HL-60 (cell line): ENCODE data around the gene FAM98C.

ENCODE experiments used
- DNase-seq, 2 experiments: peaks; one replicate each; pipeline ENCODE4 v3.0.0-alpha.2; 2010 to 2020; ENCODE audit warnings: low read depth in 1 of 2, low spot score in 1 of 2
- H3K27ac ChIP-seq: fragments of 250-450 bp; sonication (Bioruptor Pico); replicated peaks from 2 replicates; pipeline ENCODE4 v1.5.1; 2020; ENCODE audit warnings: mild to moderate bottlenecking, moderate library complexity
- H3K27me3 ChIP-seq: fragments of 250-450 bp; sonication (Bioruptor Pico); 2 replicates; pipeline ENCODE4 v1.5.1; 2021; ENCODE audit warnings: mild to moderate bottlenecking, moderate library complexity; ENCODE audit not compliant: insufficient read depth, poor library complexity, severe bottlenecking
- H3K4me3 ChIP-seq: replicated peaks from 2 replicates; pipeline ENCODE4 v1.5.1; 2011; ENCODE audit warnings: mild to moderate bottlenecking, control low read depth, low read length; ENCODE audit not compliant: insufficient read depth
- GABPA ChIP-seq: IDR thresholded peaks from 2 replicates; pipeline ENCODE4 v1.6.1; 2012; ENCODE audit warnings: low read depth
- POLR2AphosphoS5 ChIP-seq: IDR thresholded peaks from 2 replicates; pipeline ENCODE4 v1.6.1; 2012; ENCODE audit warnings: low read depth
- SPI1 ChIP-seq: IDR thresholded peaks from 2 replicates; pipeline ENCODE4 v1.6.1; 2012; ENCODE audit warnings: low read depth, mild to moderate bottlenecking, borderline replicate concordance
- TF ChIP-seq, protein P1 (sequence below): IDR thresholded peaks from one replicate; pipeline ENCODE4 v1.5.1; 2011; ENCODE audit warnings: low read length, control low read depth, inconsistent platforms; ENCODE audit not compliant: insufficient read depth
- TF ChIP-seq, protein P2 (sequence below): IDR thresholded peaks from 2 replicates; pipeline ENCODE4 v1.6.1; 2012; ENCODE audit warnings: low read depth; ENCODE audit not compliant: insufficient replicate concordance

FAM98C gene

DNA sequence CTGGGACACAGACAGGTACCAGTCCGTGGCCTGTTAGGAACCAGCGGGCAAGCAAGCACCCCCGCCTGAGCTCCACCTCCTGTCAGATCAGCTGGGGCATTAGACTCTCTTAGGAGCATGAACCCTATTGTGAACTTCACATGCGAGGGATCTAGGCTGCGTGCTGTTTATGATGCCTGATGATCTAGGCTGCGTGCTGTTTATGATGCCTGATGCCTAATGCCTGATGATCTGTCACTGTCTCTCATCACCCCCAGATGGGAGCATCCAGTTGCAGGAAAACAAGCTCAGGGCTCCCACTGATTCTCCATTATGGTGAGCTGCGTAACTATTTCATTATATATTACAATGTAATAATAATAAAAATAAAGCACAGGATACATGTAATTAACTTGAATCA, 19.5 kb downstream of the FAM98C start:
- TF ChIP-seq GABPA (no peak), SPI1 (no peak), POLR2AphosphoS5 (no peak)
- TF ChIP-seq, protein P1, sequence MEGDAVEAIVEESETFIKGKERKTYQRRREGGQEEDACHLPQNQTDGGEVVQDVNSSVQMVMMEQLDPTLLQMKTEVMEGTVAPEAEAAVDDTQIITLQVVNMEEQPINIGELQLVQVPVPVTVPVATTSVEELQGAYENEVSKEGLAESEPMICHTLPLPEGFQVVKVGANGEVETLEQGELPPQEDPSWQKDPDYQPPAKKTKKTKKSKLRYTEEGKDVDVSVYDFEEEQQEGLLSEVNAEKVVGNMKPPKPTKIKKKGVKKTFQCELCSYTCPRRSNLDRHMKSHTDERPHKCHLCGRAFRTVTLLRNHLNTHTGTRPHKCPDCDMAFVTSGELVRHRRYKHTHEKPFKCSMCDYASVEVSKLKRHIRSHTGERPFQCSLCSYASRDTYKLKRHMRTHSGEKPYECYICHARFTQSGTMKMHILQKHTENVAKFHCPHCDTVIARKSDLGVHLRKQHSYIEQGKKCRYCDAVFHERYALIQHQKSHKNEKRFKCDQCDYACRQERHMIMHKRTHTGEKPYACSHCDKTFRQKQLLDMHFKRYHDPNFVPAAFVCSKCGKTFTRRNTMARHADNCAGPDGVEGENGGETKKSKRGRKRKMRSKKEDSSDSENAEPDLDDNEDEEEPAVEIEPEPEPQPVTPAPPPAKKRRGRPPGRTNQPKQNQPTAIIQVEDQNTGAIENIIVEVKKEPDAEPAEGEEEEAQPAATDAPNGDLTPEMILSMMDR, result no peak
- TF ChIP-seq, protein P2, sequence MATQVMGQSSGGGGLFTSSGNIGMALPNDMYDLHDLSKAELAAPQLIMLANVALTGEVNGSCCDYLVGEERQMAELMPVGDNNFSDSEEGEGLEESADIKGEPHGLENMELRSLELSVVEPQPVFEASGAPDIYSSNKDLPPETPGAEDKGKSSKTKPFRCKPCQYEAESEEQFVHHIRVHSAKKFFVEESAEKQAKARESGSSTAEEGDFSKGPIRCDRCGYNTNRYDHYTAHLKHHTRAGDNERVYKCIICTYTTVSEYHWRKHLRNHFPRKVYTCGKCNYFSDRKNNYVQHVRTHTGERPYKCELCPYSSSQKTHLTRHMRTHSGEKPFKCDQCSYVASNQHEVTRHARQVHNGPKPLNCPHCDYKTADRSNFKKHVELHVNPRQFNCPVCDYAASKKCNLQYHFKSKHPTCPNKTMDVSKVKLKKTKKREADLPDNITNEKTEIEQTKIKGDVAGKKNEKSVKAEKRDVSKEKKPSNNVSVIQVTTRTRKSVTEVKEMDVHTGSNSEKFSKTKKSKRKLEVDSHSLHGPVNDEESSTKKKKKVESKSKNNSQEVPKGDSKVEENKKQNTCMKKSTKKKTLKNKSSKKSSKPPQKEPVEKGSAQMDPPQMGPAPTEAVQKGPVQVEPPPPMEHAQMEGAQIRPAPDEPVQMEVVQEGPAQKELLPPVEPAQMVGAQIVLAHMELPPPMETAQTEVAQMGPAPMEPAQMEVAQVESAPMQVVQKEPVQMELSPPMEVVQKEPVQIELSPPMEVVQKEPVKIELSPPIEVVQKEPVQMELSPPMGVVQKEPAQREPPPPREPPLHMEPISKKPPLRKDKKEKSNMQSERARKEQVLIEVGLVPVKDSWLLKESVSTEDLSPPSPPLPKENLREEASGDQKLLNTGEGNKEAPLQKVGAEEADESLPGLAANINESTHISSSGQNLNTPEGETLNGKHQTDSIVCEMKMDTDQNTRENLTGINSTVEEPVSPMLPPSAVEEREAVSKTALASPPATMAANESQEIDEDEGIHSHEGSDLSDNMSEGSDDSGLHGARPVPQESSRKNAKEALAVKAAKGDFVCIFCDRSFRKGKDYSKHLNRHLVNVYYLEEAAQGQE, result no peak
- no peak overlapping the region for H3K27ac ChIP-seq
- no peak for DNase-seq
- H3K27me3 ChIP-seq, result no peaks in the 10 kb centered on the region
- no peak overlapping the region for H3K4me3 ChIP-seq

DNA sequence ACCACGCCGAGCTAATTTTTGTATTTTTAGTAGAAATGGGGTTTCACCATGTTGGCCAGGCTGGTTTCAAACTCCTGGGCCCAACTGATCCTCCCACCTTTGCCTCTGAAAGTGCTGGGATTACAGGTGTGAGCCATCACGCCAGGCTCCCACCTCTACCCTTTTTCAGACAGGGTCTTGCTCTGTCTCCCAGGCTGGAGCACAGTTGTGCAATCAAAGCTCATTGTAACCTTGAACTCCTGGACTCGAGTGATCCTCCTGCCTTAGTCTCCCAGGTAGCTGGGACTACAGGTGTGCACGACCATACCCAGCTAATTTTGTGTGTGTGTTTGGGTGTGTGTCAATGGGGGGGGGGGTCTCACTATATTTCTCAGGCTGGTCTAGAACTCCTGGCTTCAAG, 21.4 kb downstream of the FAM98C start:
- DNase-seq, result no peak
- Histone ChIP-seq H3K4me3 (no peak overlapping the region), H3K27me3 (no peaks in the 10 kb centered on the region), H3K27ac (no peak overlapping the region)
- TF ChIP-seq GABPA (no peak), SPI1 (no peak), POLR2AphosphoS5 (no peak)
- TF ChIP-seq, protein P2, result no peak
- TF ChIP-seq, protein P1, result no peak

DNA sequence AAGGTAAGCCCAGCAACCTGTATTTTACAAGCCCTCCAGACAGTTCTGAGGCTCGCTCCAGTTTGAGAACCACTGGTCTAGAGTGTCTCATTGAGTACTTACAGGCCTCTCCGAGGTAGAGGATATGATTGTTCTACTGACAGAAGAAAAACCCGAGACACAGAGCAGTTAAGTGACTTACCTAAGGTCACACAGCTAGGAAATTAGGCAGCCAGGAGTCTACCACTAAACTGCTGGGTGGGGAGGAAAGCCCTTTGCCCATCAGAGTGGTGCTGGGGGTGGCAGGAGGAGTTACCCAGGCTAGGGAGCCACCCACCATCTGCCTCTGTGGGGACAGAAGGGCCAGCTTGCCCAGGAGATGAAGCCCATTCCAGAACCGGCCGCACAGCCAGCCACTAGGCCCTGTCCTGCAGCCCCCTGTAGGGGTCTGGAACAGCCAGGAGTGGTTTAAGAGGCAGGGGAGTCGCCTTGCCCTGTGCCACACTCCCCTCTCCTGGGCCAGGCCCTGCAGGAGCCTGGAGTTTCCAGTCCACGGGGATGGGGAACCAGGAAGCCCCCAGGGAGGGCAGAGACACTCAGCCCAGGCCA, 22.4 kb downstream of the FAM98C start:
- Histone ChIP-seq H3K27me3 (no peaks in the 10 kb centered on the region), H3K27ac (peak overlapping the region; percentile 64), H3K4me3 (peak overlapping the region; percentile 42)
- no peak for DNase-seq
- TF ChIP-seq GABPA (no peak), POLR2AphosphoS5 (no peak), SPI1 (no peak)
- TF ChIP-seq, protein P2, result no peak
- TF ChIP-seq, protein P1, result no peak
